Stimulated activated CD8-positive, alpha-beta memory T cell treated with anti-CD3 and anti-CD28 coated beads, Interleukin-2, amount 100 ng/mL, for 1 hour (primary cell): ENCODE results near the gene CDHR2.

Experiments used
- DNase-seq, 2 donors: peaks; one replicate each; pipeline ENCODE4 v3.0.0-alpha.2; 2020; ENCODE audit warnings: low read depth in 2 of 2

CDHR2 gene, protein sequence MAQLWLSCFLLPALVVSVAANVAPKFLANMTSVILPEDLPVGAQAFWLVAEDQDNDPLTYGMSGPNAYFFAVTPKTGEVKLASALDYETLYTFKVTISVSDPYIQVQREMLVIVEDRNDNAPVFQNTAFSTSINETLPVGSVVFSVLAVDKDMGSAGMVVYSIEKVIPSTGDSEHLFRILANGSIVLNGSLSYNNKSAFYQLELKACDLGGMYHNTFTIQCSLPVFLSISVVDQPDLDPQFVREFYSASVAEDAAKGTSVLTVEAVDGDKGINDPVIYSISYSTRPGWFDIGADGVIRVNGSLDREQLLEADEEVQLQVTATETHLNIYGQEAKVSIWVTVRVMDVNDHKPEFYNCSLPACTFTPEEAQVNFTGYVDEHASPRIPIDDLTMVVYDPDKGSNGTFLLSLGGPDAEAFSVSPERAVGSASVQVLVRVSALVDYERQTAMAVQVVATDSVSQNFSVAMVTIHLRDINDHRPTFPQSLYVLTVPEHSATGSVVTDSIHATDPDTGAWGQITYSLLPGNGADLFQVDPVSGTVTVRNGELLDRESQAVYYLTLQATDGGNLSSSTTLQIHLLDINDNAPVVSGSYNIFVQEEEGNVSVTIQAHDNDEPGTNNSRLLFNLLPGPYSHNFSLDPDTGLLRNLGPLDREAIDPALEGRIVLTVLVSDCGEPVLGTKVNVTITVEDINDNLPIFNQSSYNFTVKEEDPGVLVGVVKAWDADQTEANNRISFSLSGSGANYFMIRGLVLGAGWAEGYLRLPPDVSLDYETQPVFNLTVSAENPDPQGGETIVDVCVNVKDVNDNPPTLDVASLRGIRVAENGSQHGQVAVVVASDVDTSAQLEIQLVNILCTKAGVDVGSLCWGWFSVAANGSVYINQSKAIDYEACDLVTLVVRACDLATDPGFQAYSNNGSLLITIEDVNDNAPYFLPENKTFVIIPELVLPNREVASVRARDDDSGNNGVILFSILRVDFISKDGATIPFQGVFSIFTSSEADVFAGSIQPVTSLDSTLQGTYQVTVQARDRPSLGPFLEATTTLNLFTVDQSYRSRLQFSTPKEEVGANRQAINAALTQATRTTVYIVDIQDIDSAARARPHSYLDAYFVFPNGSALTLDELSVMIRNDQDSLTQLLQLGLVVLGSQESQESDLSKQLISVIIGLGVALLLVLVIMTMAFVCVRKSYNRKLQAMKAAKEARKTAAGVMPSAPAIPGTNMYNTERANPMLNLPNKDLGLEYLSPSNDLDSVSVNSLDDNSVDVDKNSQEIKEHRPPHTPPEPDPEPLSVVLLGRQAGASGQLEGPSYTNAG (N-terminal part only)

DNA sequence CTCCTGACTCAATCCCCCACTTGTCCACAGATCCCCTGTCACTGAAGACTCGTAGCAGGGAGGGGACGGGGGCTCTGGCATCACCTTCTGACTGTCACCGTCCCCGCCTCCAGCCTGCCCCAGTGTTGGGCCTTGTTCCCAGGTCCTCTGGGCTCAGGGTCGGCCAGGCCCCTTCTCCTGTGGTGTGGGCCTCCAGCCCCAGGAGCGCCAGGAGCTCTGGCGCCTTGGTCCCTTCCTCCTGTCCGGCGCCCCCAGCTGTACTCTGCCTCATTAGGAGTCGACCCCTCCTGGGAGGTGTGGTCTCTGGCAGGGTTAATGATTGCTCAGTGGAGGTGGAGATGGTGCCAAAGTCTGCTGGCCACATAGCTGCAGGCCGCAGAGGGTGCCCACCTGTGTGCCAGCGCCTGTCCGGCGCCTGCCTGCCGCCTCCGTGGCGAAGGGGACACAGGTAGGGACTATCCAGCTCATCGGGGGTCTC is at the start of gene CDHR2:
TSS of gene CDHR2 (plus strand) at position 376 of the 478 bp plus-strand sequence. CDS start 16,011 bp downstream, outside the sequence.
- no peak for DNase-seq

DNA sequence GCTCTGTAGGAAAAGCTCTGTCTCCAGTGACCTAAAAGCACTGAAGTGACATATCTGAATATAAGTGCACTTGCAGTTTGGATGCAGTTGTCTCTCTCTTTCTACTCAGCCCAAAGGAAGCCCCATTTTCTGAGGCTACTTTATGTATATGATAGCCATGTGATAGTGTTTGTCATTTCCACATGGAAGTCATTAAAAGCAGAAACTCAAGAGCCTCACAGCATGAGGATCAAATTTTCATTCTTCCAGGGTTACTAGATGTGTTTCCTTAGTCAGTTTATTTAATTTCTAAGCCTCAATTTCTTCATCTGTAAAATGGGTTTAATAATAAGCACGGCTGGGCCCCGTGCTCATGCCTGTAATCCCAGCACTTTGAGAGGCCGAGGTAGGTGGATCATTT is 48.6 kb upstream of the CDHR2 start:
- DNase-seq = no peak

DNA sequence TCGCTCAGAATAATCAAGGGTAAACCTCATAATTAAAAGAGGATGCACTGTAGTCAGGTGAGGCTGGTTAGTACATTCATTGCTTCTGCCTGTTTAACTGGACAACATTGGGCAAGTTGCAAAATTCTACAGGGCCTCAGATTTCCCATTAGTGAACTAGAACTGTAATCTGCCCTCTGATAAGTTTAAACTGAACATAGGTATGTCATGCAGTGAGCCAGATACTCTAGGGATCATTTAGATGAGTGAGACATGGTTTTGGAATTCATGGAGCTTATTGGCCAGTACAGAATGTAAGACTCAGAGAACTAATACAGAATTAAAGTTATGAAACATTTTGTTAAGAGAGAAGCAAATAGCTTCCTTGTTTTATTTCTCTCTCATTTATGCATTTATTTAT is 47.8 kb upstream of the CDHR2 start:
- DNase-seq = no peak

DNA sequence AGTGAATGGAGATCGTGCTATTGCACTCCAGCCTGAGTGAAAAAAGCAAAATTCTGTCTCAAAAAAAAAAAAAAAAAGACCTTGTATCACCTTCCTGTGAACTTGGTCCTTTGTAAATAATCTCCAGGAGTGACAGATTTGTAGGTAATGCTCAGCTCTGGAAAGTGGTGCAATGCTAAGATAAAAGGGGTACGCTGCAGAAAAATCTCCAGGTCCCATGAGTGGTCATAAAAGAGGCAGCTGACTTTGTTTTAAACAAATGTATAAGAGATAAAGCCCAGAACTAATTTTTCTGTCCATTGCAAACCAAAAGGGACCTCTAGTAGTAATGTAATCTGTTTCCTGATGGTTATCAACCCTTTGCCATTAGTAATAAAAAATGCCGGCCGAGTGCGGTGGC is 45.6 kb upstream of the CDHR2 start:
- DNase-seq = no peak

DNA sequence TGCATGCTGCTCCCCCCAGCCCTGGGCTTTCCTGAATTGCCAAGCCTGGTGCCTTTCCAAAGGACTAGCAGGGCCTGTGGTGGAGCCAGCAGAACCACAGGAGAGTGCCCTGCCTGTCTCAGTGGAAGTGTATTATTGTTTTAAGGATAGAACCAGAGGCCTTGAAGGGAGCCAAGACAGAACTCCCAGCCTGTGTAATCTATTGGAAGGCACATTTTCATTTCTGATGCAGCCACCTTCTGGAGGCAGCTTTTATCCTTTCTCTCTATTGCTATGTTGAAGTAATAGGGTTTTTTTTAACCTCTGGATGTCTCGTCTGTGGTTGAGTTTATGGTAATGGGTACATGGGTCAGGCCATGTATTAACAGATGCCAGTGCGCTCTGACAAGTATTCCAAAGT is 41.2 kb upstream of the CDHR2 start:
- DNase-seq = no peak

DNA sequence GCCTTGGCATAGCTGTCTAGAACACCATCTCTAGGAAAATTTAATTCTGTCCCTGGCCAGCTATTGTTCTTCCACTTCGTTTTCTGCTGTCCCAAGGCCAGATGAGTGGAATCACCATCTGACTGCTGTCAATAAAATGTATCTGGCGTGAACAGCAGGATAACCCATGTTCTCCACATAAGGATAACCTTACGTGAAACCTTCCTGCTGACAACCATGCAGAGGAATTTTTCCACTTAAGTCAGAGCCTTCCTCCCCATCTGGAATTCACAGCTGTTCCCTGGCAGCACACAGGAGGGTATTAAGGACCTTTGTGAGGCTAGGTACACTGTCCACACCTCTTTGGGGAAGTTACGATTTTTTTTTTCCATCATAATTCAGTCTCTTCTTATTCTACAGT is 40.5 kb upstream of the CDHR2 start:
- DNase-seq = no peak

DNA sequence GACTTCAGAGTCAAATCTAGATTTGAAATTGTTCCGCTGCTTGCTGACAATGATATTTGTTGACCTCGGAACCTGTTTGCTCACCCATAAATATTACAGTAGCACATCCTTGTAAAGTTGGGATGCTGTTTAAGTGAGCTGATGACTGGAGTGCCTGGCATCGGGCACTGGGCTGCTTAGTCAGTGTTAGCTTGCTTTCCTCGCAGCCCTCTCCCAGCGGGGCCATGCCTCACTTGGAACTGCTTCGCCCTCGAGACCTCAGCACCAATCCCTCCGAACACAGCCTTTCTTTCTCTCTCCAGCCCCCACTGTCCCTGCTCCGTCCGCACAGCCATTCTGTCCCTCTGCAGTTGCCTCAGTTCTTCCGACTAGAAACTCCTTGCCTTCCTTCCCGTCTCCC is 35.4 kb upstream of the CDHR2 start:
- no peak for DNase-seq

DNA sequence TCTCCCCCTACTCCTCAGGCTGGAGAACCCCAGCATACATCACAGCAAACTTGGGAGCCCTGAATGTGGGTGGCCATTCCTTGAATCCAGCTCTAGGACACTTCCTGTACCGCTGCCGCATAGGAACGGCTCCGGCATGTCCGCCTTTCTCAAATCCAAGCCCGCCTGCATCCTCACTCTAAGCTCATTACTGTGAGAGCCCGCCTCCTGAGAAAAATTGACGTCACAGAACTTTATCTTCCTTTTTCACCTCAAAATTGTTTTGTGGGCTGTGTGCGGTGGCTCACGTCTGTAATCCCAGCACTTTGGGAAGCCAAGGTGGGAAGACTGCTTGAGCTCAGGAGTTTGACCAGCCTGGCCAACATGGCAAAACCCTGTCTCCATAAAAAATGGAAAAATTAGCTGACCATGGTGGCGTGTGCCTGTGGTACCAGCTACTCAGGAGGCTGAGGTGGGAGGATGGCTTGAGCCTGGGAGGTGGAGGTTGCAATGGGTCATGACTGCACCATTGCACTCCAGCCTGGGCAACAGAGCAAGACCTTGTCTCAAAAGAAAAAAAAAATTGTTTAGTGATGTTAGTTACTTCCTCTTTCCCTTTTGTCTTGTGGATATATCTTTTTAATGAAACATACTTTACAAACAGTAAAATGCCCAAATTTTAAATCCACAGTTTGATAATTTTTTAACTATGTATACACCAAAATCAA is 34.7 kb upstream of the CDHR2 start:
- DNase-seq = no peak

DNA sequence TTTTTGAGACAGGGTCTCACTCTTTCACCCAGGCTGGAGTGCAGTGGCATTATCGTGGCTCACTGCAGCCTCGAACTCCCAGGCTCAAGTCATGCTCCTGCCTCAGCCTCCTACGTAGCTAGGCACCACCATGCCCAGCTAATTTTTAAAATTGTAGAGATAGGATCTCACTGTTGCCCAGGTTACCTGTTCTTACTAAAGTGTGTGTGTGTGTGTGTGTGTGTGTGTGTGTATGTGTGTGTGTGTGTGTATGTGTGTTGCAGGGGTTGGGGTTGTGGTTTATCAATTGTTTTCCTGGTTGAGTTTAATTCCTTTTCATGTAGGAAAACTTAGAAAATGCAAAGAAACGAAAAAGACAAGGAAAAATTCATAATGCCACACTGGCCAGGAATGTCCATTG is 33.7 kb upstream of the CDHR2 start:
- no peak for DNase-seq

DNA sequence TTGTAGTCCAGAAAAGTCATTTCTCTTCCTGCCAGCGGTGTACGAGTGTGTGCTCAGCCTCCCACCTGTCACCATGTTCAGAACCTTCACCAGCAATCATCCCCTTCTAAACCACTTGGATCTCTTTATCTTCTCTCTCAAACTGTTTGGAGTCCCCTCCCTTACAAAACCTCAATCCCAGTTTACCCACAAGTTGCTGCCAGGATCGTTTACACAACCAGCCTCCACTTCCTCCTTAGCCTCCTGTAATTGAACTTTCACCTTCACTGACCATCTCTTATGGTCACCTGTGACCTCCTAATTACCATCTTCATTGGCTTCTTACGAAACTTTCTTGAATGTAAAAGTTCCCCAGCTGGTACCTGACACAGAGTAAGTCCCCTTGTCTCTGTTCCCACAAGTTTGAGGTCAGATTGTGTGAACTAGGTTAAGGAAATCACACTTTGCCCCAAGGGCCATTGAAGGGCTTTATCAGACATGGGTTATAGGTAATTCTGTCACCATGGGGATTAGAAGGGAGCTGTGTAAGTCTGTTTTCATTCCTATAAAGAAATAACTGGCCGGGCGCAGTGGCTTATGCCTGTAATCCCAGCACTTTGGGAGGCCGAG is 32.0 kb upstream of the CDHR2 start:
- DNase-seq = no peak

DNA sequence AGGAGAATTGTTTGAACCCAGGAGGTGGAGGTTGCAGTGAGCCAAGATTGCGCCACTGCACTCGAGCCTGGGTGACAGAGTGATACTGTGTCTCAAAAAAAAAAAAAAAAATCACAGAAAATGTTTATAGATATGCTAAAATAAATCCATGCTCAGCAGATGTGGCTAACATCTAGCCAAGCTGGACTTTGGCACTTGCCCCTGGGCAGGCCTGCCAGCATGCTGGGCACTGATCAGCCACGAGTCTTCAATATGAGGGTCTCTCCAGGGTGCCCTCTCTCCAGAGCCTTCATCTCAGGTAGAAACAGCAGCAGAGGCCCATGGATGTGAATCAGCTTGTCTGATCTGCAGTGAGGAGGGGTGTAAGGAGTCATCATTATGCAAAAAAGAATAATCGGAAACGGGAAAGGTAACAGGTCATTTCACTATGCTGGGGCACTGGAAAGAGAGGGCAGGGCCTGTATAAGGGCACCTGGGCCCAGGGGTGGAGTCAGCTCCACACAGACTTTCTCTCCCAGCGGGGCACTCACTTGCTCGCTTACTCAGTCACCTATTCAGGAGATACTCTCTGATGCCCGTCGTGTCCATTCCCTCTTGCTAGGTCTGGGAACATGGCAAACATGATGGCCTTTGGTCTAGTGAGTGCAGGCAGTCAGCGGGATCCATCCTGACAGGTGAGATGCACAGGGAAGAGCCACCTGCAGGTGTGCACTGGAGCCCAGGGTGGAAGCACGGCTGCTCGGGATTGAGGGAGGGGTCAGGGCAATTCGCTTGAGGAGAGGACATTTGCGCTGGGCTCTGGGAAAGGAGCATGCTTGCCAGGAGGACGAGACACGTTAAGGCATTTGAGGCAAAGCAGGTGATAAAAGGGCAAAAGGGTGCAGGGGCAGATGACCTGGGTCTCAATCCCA is 29.1 kb upstream of the CDHR2 start:
- no peak for DNase-seq

DNA sequence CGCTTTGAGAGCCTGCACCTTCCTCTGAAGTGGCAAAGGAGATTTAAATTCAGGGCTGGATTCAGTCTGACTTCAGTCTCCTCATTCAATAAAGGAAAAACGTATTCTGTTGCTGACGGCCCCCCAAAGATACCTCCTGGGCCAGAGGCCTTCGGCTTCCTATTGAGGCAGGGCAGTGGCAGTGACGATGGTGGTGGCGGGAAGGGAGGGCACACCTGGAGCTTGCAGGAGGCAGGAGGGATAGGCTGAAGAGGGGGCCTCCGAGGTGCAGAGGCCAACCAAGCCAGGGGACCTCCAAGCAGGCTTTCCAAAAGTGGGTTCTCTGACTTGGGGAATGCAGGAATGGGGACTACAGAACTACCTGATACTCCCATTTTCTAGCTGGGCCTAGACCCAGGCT is 27.9 kb upstream of the CDHR2 start:
- DNase-seq = no peak

DNA sequence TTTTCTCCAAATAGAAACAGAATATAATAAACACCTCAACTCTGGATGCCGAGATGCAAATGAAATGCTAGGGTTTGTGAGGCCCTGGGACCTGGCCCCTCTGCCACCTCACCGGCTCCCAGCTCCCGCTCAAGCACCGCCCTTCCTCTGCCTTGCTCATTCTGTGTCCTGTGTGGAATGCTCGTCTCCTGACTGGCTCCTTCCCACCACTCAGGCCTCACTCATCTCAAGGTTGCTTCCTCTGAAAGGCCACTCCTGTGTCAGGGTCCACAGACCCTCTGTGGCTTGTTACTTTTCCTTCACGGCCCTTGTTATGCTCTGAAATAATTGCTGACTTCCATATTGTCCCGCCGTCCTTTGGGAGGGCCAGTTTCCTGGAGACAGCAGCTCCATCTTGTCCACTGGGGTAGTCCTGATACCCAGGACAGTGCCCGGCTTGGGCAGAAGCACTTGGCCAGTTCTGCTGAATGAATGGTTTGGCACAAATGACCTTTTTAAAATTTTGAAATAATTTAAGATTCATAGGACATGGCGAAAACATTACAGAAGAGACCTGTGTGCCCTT is 27.4 kb upstream of the CDHR2 start:
- no peak for DNase-seq

DNA sequence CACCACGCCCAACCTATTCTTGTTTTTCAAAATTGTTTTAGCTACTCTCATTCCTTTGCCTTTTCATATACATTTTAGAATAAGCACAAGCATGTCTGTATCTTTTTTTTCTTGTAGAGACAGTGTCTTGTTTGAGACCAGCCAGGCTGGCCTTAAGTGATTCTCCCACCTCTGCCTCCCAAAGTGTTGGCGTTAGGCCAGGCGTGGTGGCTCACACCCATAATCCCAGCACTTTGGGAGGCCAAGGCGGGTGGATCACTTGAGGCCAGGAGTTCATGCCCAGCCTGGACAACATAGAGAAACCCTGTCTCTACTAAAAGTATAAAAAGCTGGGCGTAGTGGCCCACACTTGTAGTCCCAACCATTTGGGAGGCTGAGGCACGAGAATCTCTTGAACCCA is 25.0 kb upstream of the CDHR2 start:
- DNase-seq = no peak

DNA sequence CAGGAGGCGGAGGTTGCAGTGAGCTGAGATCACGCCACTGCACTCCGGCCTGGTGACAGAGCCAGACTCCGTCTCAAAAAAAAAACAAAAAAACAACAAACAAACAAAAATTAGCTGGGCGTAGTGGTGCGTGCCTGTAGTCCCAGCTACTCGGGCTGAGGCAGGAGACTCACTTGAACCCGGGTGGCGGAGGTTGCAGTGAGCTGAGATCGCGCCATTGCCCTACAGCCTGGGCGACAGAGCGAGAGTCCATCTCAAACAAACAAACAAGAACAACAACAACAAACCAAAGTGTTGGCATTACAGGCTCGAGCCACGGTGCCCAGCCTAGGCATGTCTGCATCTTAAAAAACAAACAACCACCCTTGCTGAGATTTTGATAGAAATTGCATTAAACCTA is 24.2 kb upstream of the CDHR2 start:
- DNase-seq = no peak

DNA sequence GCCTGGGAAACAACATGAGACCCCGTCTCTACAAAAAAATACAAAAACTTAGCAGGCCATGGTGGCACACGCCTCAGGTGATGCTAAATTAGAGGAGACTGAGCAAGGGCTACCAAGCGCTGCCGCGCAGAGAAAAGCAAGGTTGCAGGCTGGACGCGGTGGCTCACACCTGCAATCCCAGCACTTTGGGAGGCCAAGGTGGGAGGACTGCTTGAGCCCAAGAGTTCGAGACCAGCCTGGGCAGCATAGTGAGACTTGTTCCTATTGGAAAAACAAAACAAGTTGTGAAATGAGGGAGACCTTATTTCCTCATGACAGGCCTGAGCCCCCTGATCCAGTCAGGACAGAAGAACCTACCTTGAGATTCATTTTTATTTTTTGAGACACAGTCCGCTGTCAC is 23.5 kb upstream of the CDHR2 start:
- no peak for DNase-seq

DNA sequence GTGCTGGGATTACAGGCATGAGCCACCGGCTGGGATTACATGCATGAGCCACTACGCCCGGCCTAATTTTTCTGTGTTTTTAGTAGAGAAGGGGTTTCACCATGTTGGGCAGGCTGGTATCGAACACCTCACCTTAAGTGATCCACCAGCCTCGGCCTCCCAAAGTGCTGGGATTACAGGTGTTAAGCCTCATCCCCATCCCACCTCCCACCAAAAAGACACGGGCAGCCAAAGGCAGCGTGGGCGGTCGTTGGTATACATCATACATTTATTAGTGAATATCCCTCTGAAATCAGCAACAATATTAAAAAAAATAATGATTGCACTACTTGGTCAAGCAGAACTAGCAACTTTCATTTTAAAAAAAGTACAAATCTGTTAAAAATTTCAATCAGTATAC is 22.7 kb upstream of the CDHR2 start:
- DNase-seq = no peak

DNA sequence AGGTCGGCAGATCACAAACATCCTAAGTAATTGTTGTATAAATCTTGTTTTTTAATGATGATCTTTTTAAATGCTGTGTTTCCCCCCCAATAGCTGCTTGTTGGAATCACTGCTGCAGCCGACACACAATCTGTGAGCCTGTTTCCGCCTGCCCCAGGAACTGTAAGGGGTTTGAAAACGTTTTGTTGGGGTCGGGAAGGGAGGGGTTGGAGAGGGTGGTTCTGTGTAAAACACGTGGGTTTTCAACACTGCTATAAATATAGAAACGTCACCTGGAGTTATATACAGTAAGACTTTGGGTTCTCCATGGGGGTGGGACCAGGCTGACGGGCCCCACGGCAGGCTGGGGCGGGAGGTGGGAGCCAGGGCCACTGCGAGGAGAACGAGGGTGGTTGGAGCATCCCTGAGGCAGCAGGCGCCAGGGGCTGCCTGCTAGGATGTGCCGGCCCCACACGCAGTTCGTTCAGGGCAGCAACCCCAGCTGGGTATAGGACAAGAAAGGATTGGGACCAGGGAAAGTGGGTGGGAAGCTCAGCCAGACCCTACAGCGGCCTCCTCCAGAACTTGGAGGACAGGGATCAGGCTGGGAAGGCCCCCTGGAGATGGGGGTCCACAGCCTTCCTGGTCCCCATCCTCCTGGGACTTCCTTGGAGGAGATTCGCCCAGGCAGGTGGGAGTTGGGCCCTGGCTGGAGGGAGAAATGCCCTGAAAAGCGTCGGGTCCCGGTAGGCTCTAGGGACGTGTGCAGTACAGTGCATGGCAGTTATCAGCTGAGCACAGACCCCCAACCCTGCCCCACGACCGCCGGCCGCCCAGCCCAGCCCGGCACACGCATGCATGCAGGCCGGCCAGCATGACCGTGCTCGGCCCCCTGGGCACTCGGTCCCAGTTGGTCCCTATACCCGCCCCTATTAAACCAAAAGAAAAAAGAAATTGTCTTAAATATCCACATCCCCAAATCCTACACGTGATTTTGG is 21.6 kb upstream of the CDHR2 start:
- no peak for DNase-seq
